ENCODE results near the gene GABRG2. TPM values are rescaled to one million over a fixed set of nuclear protein-coding genes. Genes with fewer than 3 reads are reported as not detected.

Gene GABRG2
- total and polyA plus RNA-seq, 9 donors: 0.04 to 0.14 (median 0.05) TPM; not detected in 4

GRCh38 chr5:162174358-162174974 lies 106.9 kb downstream of the GABRG2 start:
- H3K4me3 ChIP-seq (ENCODE audit: low read length): no peak overlapping the region
- H3K4me1 ChIP-seq (ENCODE audit: control insufficient read depth, insufficient read depth, low read length): no peaks in the 10 kb centered on the region
- H3K27me3 ChIP-seq (ENCODE audit: control insufficient read depth, insufficient read depth, low read length): no peaks in the 10 kb centered on the region
- no peak overlapping the region for H3K27ac ChIP-seq (ENCODE audit: low read length)
- no peaks in the 10 kb centered on the region for H3K36me3 ChIP-seq (ENCODE audit: control insufficient read depth, insufficient read depth, low read length)
- DNase-seq: no peak
- H3K9me3 ChIP-seq (replicated peaks; ENCODE audit: control insufficient read depth, low read depth, low read length): no peaks in the 10 kb centered on the region
- WGBS (ENCODE audit: insufficient coverage): 100% methylated on average over 1 of the region's 6 CpGs

GRCh38 chr5:162187371-162187770 lies 119.8 kb downstream of the GABRG2 start:
- Histone ChIP-seq H3K27me3 (ENCODE audit: control insufficient read depth, insufficient read depth, low read length) (no peaks in the 10 kb centered on the region), H3K36me3 (ENCODE audit: control insufficient read depth, insufficient read depth, low read length) (no peaks in the 10 kb centered on the region), H3K4me3 (ENCODE audit: low read length) (no peak overlapping the region), H3K9me3 (replicated peaks; ENCODE audit: control insufficient read depth, low read depth, low read length) (no peaks in the 10 kb centered on the region), H3K4me1 (ENCODE audit: control insufficient read depth, insufficient read depth, low read length) (no peaks in the 10 kb centered on the region), H3K27ac (ENCODE audit: low read length) (no peak overlapping the region)
- no peak for DNase-seq
- WGBS (ENCODE audit: insufficient coverage): no CpG with 5 or more reads among the region's 1 CpG

GRCh38 chr5:162189719-162190118 lies 122.1 kb downstream of the GABRG2 start:
- no peaks in the 10 kb centered on the region for H3K36me3 ChIP-seq (ENCODE audit: control insufficient read depth, insufficient read depth, low read length)
- no peak overlapping the region for H3K4me3 ChIP-seq (ENCODE audit: low read length)
- DNase-seq: no peak
- H3K4me1 ChIP-seq (ENCODE audit: control insufficient read depth, insufficient read depth, low read length): no peaks in the 10 kb centered on the region
- 87% methylated on average over 2 of the region's 5 CpGs for WGBS (ENCODE audit: insufficient coverage)
- no peaks in the 10 kb centered on the region for H3K27me3 ChIP-seq (ENCODE audit: control insufficient read depth, insufficient read depth, low read length)
- no peak overlapping the region for H3K27ac ChIP-seq (ENCODE audit: low read length)
- no peaks in the 10 kb centered on the region for H3K9me3 ChIP-seq (replicated peaks; ENCODE audit: control insufficient read depth, low read depth, low read length)

- no peak overlapping the region for H3K4me3 ChIP-seq (ENCODE audit: low read length)
- H3K4me1 ChIP-seq (ENCODE audit: control insufficient read depth, insufficient read depth, low read length): no peaks in the 10 kb centered on the region
- DNase-seq: no peak
- no peaks in the 10 kb centered on the region for H3K36me3 ChIP-seq (ENCODE audit: control insufficient read depth, insufficient read depth, low read length)
- no peak overlapping the region for H3K27ac ChIP-seq (ENCODE audit: low read length)
- H3K27me3 ChIP-seq (ENCODE audit: control insufficient read depth, insufficient read depth, low read length): no peaks in the 10 kb centered on the region
- no peaks in the 10 kb centered on the region for H3K9me3 ChIP-seq (replicated peaks; ENCODE audit: control insufficient read depth, low read depth, low read length)
- WGBS (ENCODE audit: insufficient coverage): 86% methylated on average over 5 of the region's 6 CpGs
Measured at GRCh38 chr5:162193012-162193411, 125.4 kb downstream of the GABRG2 start.

GRCh38 chr5:162196351-162196750 lies 128.8 kb downstream of the GABRG2 start:
- DNase-seq: no peak
- 80% methylated on average over 1 of the region's 1 CpG for WGBS (ENCODE audit: insufficient coverage)
- Histone ChIP-seq H3K27ac (ENCODE audit: low read length) (no peak overlapping the region), H3K4me3 (ENCODE audit: low read length) (no peak overlapping the region), H3K4me1 (ENCODE audit: control insufficient read depth, insufficient read depth, low read length) (no peaks in the 10 kb centered on the region), H3K9me3 (replicated peaks; ENCODE audit: control insufficient read depth, low read depth, low read length) (no peaks in the 10 kb centered on the region), H3K27me3 (ENCODE audit: control insufficient read depth, insufficient read depth, low read length) (no peaks in the 10 kb centered on the region), H3K36me3 (ENCODE audit: control insufficient read depth, insufficient read depth, low read length) (no peaks in the 10 kb centered on the region)

- WGBS (ENCODE audit: insufficient coverage): no CpG with 5 or more reads among the region's 1 CpG
- Histone ChIP-seq H3K9me3 (replicated peaks; ENCODE audit: control insufficient read depth, low read depth, low read length) (no peaks in the 10 kb centered on the region), H3K27me3 (ENCODE audit: control insufficient read depth, insufficient read depth, low read length) (no peaks in the 10 kb centered on the region), H3K27ac (ENCODE audit: low read length) (no peak overlapping the region), H3K4me3 (ENCODE audit: low read length) (no peak overlapping the region), H3K4me1 (ENCODE audit: control insufficient read depth, insufficient read depth, low read length) (no peaks in the 10 kb centered on the region), H3K36me3 (ENCODE audit: control insufficient read depth, insufficient read depth, low read length) (no peaks in the 10 kb centered on the region)
- DNase-seq: no peak
Measured at GRCh38 chr5:162202285-162202880, 134.8 kb downstream of the GABRG2 start.

Other genes starting within 250 kb of the GABRG2 start
- gene GABRA1, start 219.7 kb upstream of the GABRG2 start, total RNA-seq: 0.13 TPM
- under 1 TPM in 5 of 8 donors, not detected in 3; 0.06 to 0.40 (median 0.12) TPM for gene GABRA1, start 219.7 kb upstream of the GABRG2 start, polyA plus RNA-seq (ENCODE audit: insufficient read depth in 1 of 8, insufficient read length in 8 of 8, low replicate concordance in 1 of 8)

Measured in muscle of leg (tissue), 11 donors.